HG03039 (cell line): Measurements from ENCODE around the gene AFF2.

ENCODE experiments used
- ATAC-seq: cut with Tn5 transposase; IDR thresholded peaks from one replicate; pipeline ENCODE4 v1.9.1; 2021; ENCODE audit warnings: mild to moderate bottlenecking, moderate library complexity; ENCODE audit not compliant: unreplicated experiment

The AFF2 gene

GRCh38 chrX:148580016-148580415 lies 79.6 kb downstream of the AFF2 start:
- ATAC-seq: no peak

GRCh38 chrX:148582353-148582752 lies 81.9 kb downstream of the AFF2 start:
- ATAC-seq: no peak

- no peak for ATAC-seq
These were observed 88.4 kb downstream of the AFF2 start for GRCh38 chrX:148588649-148589310.

- ATAC-seq: no peak
These were observed 92.2 kb downstream of the AFF2 start for GRCh38 chrX:148592595-148592994.

- no peak for ATAC-seq
These were observed 92.7 kb downstream of the AFF2 start for GRCh38 chrX:148593146-148593545.

GRCh38 chrX:148593987-148594386 lies 93.6 kb downstream of the AFF2 start:
- no peak for ATAC-seq

GRCh38 chrX:148599404-148599803 lies 99.0 kb downstream of the AFF2 start:
- ATAC-seq: no peak

GRCh38 chrX:148600131-148600530 lies 99.7 kb downstream of the AFF2 start:
- no peak for ATAC-seq

GRCh38 chrX:148600581-148600980 lies 100.2 kb downstream of the AFF2 start:
- ATAC-seq: no peak

- ATAC-seq: no peak
These were observed 100.6 kb downstream of the AFF2 start for GRCh38 chrX:148601034-148601433.

- peak; percentile 70 for ATAC-seq
These were observed 109.3 kb downstream of the AFF2 start for GRCh38 chrX:148609515-148610327.

- ATAC-seq: peak; percentile 57
These were observed 109.9 kb downstream of the AFF2 start for GRCh38 chrX:148610328-148610698.

GRCh38 chrX:148611993-148612392 lies 111.6 kb downstream of the AFF2 start:
- no peak for ATAC-seq

GRCh38 chrX:148612431-148612830 lies 112.0 kb downstream of the AFF2 start:
- ATAC-seq: no peak

GRCh38 chrX:148613636-148614035 lies 113.2 kb downstream of the AFF2 start:
- ATAC-seq: no peak

GRCh38 chrX:148615491-148615890 lies 115.1 kb downstream of the AFF2 start:
- no peak for ATAC-seq

- no peak for ATAC-seq
These were observed 118.3 kb downstream of the AFF2 start for GRCh38 chrX:148618470-148619445.

- ATAC-seq: no peak
These were observed 119.6 kb downstream of the AFF2 start for GRCh38 chrX:148620023-148620422.

- ATAC-seq: no peak
These were observed 124.6 kb downstream of the AFF2 start for GRCh38 chrX:148624951-148625474.

- ATAC-seq: no peak
These were observed 128.2 kb downstream of the AFF2 start for GRCh38 chrX:148628621-148629020.

- no peak for ATAC-seq
These were observed 129.0 kb downstream of the AFF2 start for GRCh38 chrX:148629434-148629833.
